H9 (cell line): ENCODE results near the gene SGTA. TPM values are rescaled to one million over a fixed set of nuclear protein-coding genes. Genes with fewer than 3 reads are reported as not detected.

ENCODE experiments used
- DNase-seq: peaks from one replicate; pipeline ENCODE4 v3.0.0-alpha.2; 2017
- H2AFZ ChIP-seq: one replicate; pipeline ENCODE4 v1.6.1; 2013; ENCODE audit warnings: mild to moderate bottlenecking, low read length, control low read depth, moderate library complexity
- H2AK5ac ChIP-seq: 2 replicates; pipeline ENCODE4 v1.6.1; 2013; ENCODE audit warnings: low read length, control low read depth, mixed read lengths; ENCODE audit not compliant: insufficient read length
- H2BK120ac ChIP-seq: one replicate; pipeline ENCODE4 v1.6.1; 2013; ENCODE audit warnings: low read depth, mild to moderate bottlenecking, low read length, control low read depth, inconsistent platforms; ENCODE audit not compliant: poor library complexity, severe bottlenecking
- H2BK12ac ChIP-seq: 2 replicates; pipeline ENCODE4 v1.6.1; 2013; ENCODE audit warnings: low read length, control low read depth, mixed read lengths, low read depth; ENCODE audit not compliant: insufficient read length
- H2BK15ac ChIP-seq: 2 replicates; pipeline ENCODE4 v1.6.1; 2013; ENCODE audit warnings: low read depth, low read length, control low read depth
- H2BK20ac ChIP-seq: one replicate; pipeline ENCODE4 v1.6.1; 2013; ENCODE audit warnings: low read depth, mild to moderate bottlenecking, low read length, control low read depth, inconsistent platforms; ENCODE audit not compliant: poor library complexity, severe bottlenecking
- H2BK5ac ChIP-seq: 2 replicates; pipeline ENCODE4 v1.6.1; 2013; ENCODE audit warnings: low read length, control low read depth, mixed read lengths; ENCODE audit not compliant: insufficient read length
- H3K14ac ChIP-seq: 2 replicates; pipeline ENCODE4 v1.6.1; 2013; ENCODE audit warnings: low read length, control low read depth; ENCODE audit not compliant: insufficient read depth
- H3K18ac ChIP-seq: 2 replicates; pipeline ENCODE4 v1.6.1; 2013; ENCODE audit warnings: low read depth, mild to moderate bottlenecking, mixed read lengths, low read length, control low read depth; ENCODE audit not compliant: insufficient read length
- H3K23ac ChIP-seq: 2 replicates; pipeline ENCODE4 v1.6.1; 2013; ENCODE audit warnings: low read length, control low read depth, mixed read lengths, low read depth; ENCODE audit not compliant: insufficient read length
- H3K23me2 ChIP-seq: 2 replicates; pipeline ENCODE4 v1.6.1; 2013; ENCODE audit warnings: low read depth, mild to moderate bottlenecking, mixed read lengths, low read length, control low read depth; ENCODE audit not compliant: insufficient read length, poor library complexity, severe bottlenecking
- H3K27ac ChIP-seq: 2 replicates; pipeline ENCODE4 v1.5.1; 2013; ENCODE audit warnings: low read length, control low read depth, mixed read lengths, low read depth; ENCODE audit not compliant: insufficient read length
- H3K27me3 ChIP-seq: 2 replicates; pipeline ENCODE4 v1.6.1; 2013; ENCODE audit warnings: low read length, control low read depth, inconsistent platforms; ENCODE audit not compliant: insufficient read depth
- H3K4ac ChIP-seq: 2 replicates; pipeline ENCODE4 v1.6.1; 2013; ENCODE audit warnings: low read depth, mild to moderate bottlenecking, control low read depth, inconsistent platforms, low read length, moderate library complexity
- H3K4me1 ChIP-seq: 2 replicates; pipeline ENCODE4 v1.6.1; 2013; ENCODE audit warnings: low read length, control low read depth, inconsistent platforms; ENCODE audit not compliant: insufficient read depth
- H3K4me2 ChIP-seq: 2 replicates; pipeline ENCODE4 v1.6.1; 2013; ENCODE audit warnings: low read length, control low read depth, mixed read lengths; ENCODE audit not compliant: insufficient read length, insufficient read depth
- H3K56ac ChIP-seq: 2 replicates; pipeline ENCODE4 v1.6.1; 2013; ENCODE audit warnings: low read depth, mild to moderate bottlenecking, mixed read lengths, low read length, control low read depth; ENCODE audit not compliant: insufficient read length
- H3K79me1 ChIP-seq: 2 replicates; pipeline ENCODE4 v1.6.1; 2013; ENCODE audit warnings: low read depth, mild to moderate bottlenecking, moderate library complexity, low read length, control low read depth, inconsistent platforms; ENCODE audit not compliant: insufficient read depth, poor library complexity, severe bottlenecking
- H3K79me2 ChIP-seq: 2 replicates; pipeline ENCODE4 v1.6.1; 2013; ENCODE audit warnings: low read length, control low read depth, inconsistent platforms; ENCODE audit not compliant: insufficient read depth
- H3K9ac ChIP-seq: 2 replicates; pipeline ENCODE4 v1.6.1; 2013; ENCODE audit warnings: low read length, control low read depth, mixed read lengths; ENCODE audit not compliant: insufficient read length; ENCODE audit errors: extremely low read depth
- H3K9me3 ChIP-seq: one replicate; pipeline ENCODE4 v1.6.1; 2013; ENCODE audit warnings: low read depth, low read length, inconsistent platforms; ENCODE audit not compliant: control insufficient read depth
- H3T11ph ChIP-seq: one replicate; pipeline ENCODE4 v1.6.1; 2013; ENCODE audit warnings: mild to moderate bottlenecking, low read length, control low read depth, inconsistent platforms
- H4K20me1 ChIP-seq: one replicate; pipeline ENCODE4 v1.6.1; 2013; ENCODE audit not compliant: control insufficient read depth, insufficient read length, insufficient read depth
- H4K5ac ChIP-seq: 2 replicates; pipeline ENCODE4 v1.6.1; 2013; ENCODE audit warnings: low read depth, mild to moderate bottlenecking, mixed read lengths, low read length, control low read depth; ENCODE audit not compliant: insufficient read length
- H4K8ac ChIP-seq: replicated peaks from 2 replicates; pipeline ENCODE4 v1.6.1; 2013; ENCODE audit warnings: low read length, control low read depth, mixed read lengths, low read depth; ENCODE audit not compliant: insufficient read length
- H4K91ac ChIP-seq: 2 replicates; pipeline ENCODE4 v1.6.1; 2013; ENCODE audit warnings: low read depth, mild to moderate bottlenecking, moderate library complexity, mixed read lengths, low read length, control low read depth; ENCODE audit not compliant: insufficient read length
- H3K27ac Mint-ChIP-seq, 3 experiments: 2 replicates in 2 of 3; 3 replicates in 1 of 3; pipeline ENCODE4 v1.8.0; 2020 to 2021; ENCODE audit warnings: mixed read lengths in 3 of 3, mild to moderate bottlenecking in 1 of 3, moderate library complexity in 1 of 3
- H3K27me3 Mint-ChIP-seq: 2 replicates; pipeline ENCODE4 v1.8.0; 2021; ENCODE audit warnings: low read depth, mild to moderate bottlenecking, moderate library complexity, mixed read lengths
- H3K36me3 Mint-ChIP-seq, 3 experiments: 2 replicates in 2 of 3; 3 replicates in 1 of 3; pipeline ENCODE4 v1.8.0; 2020 to 2021; ENCODE audit warnings: low read depth in 3 of 3, mixed read lengths in 3 of 3; ENCODE audit not compliant: insufficient read depth in 1 of 3
- H3K4me1 Mint-ChIP-seq, 2 experiments: 2 replicates each; pipeline ENCODE4 v1.8.0; 2020; ENCODE audit warnings: mixed read lengths in 2 of 2
- H3K4me3 Mint-ChIP-seq, 2 experiments: 2 replicates in 1 of 2; 3 replicates in 1 of 2; pipeline ENCODE4 v1.8.0; 2020 to 2021; ENCODE audit warnings: mild to moderate bottlenecking in 2 of 2, mixed read lengths in 2 of 2, moderate library complexity in 1 of 2
- H3K9me3 Mint-ChIP-seq, 2 experiments: 2 replicates in 1 of 2; 3 replicates in 1 of 2; pipeline ENCODE4 v1.8.0; 2020; ENCODE audit warnings: mild to moderate bottlenecking in 2 of 2, mixed read lengths in 2 of 2, moderate library complexity in 1 of 2
- CTCF ChIP-seq: fragments of 200-600 bp; sonication (generic); conservative IDR thresholded peaks from 3 replicates; pipeline ENCODE4 v1.8.0; 2021; ENCODE audit warnings: antibody characterized with exemption, mild to moderate bottlenecking
- WGBS: extraction: QIAGEN DNeasy Blood & Tissue Kit; methylation state at CpG from one replicate; pipeline ENCODE4 v1.1.7; 2013; ENCODE audit warnings: missing lambda C conversion rate, low lambda C conversion rate, mixed read lengths; ENCODE audit not compliant: insufficient read length; ENCODE audit errors: extremely low coverage; 5-methylcytosine and 5-hydroxymethylcytosine counted together
- total RNA-seq: library from RNA; stranded (reverse); gene quantifications from 2 replicates; pipeline ENCODE4 v1.2.1, GENCODE V29; 2021

The SGTA gene
- total RNA-seq, 1 experiment from 2014 or later, result 102 TPM

- H2BK20ac ChIP-seq, result no peak overlapping the region
- no peak overlapping the region for H3K4ac ChIP-seq
- H4K20me1 ChIP-seq, result no peaks in the 10 kb centered on the region
- no peak overlapping the region for H3T11ph ChIP-seq
- no peak overlapping the region for H4K8ac ChIP-seq
- H3K18ac ChIP-seq, result no peak overlapping the region
- no peaks in the 10 kb centered on the region for H3K23me2 ChIP-seq
- no peak overlapping the region for H2BK120ac ChIP-seq
- no peaks in the 10 kb centered on the region for H3K9me3 ChIP-seq
- H2AFZ ChIP-seq, result no peak overlapping the region
- H2AK5ac ChIP-seq, result no peak overlapping the region
- H3K4me3 Mint-ChIP-seq, result no peak overlapping the region
- DNase-seq, result no peak
- H3K9me3 Mint-ChIP-seq, result no peaks in the 10 kb centered on the region
- no peaks in the 10 kb centered on the region for H3K27me3 ChIP-seq
- no peak overlapping the region for H4K5ac ChIP-seq
- no peak overlapping the region for H3K27ac Mint-ChIP-seq
- H3K4me1 ChIP-seq, result no peaks in the 10 kb centered on the region
- no CpG with 5 or more reads among the region's 16 CpGs for WGBS
- H3K4me2 ChIP-seq, result no peak overlapping the region
- H3K27ac ChIP-seq, result no peak overlapping the region
- peaks cover 4 to 11% of the 10 kb centered on the region in 2 experiments; a peak in 3 of 4 replicates for H3K4me1 Mint-ChIP-seq
- no peak for TF ChIP-seq CTCF
- no peak overlapping the region for H3K9ac ChIP-seq
- H2BK12ac ChIP-seq, result no peak overlapping the region
- H2BK15ac ChIP-seq, result no peak overlapping the region
- H3K79me1 ChIP-seq, result peaks cover 9% of the 10 kb centered on the region
- H3K23ac ChIP-seq, result no peak overlapping the region
- H4K91ac ChIP-seq, result no peak overlapping the region
- peaks cover 43 to 81% (median 78%) of the 10 kb centered on the region in 3 experiments for H3K36me3 Mint-ChIP-seq
- no peak overlapping the region for H2BK5ac ChIP-seq
- H3K56ac ChIP-seq, result no peak overlapping the region
- peaks cover 7% of the 10 kb centered on the region; the same call in 1 of the 2 replicates for H3K79me2 ChIP-seq
- no peaks in the 10 kb centered on the region for H3K27me3 Mint-ChIP-seq
- H3K14ac ChIP-seq, result no peak overlapping the region
These were observed 8.4 kb upstream of the SGTA start for GRCh38 chr19:2791440-2791839.
